Vagina (tissue), 2 donors: ENCODE measurements around the gene PHKB. TPM values are rescaled to one million over a fixed set of nuclear protein-coding genes. Genes with fewer than 3 reads are reported as not detected.

Experiments used
- DNase-seq, 2 donors: peaks; one replicate each; pipeline ENCODE4 v3.0.0-alpha.2; 2017; ENCODE audit errors: extremely low spot score in 2 of 2
- H3K27ac ChIP-seq: fragments of 200-600 bp; sonication (generic); one replicate; pipeline ENCODE4 v1.5.1; 2019
- H3K27me3 ChIP-seq: fragments of 200-600 bp; sonication (generic); one replicate; pipeline ENCODE4 v1.5.1; 2019
- H3K36me3 ChIP-seq, 2 donors: fragments of 200-600 bp; sonication (generic); one replicate each; pipeline ENCODE4 v1.5.1; 2017 to 2019
- H3K4me1 ChIP-seq: fragments of 200-600 bp; sonication (generic); one replicate; pipeline ENCODE4 v1.5.1; 2019
- H3K4me3 ChIP-seq, 2 donors: fragments of 200-600 bp; sonication (generic); 1 replicate in 1 of 2; 2 replicates in 1 of 2; pipeline ENCODE4 v1.5.1; 2016 to 2019
- H3K9me3 ChIP-seq: fragments of 200-600 bp; sonication (generic); one replicate; pipeline ENCODE4 v1.5.1; 2019
- POLR2A ChIP-seq, 2 donors: fragments of 450-650 bp; IDR thresholded peaks; one replicate each; pipeline ENCODE4 v1.6.1; 2017; ENCODE audit warnings: antibody characterized with exemption in 2 of 2, mild to moderate bottlenecking in 2 of 2, moderate library complexity in 2 of 2
- POLR2AphosphoS5 ChIP-seq, 2 donors: sonication (generic); formaldehyde crosslinking; IDR thresholded peaks; one replicate each; pipeline ENCODE4 v1.9.0; 2017; ENCODE audit warnings: antibody characterized with exemption in 2 of 2, mild to moderate bottlenecking in 2 of 2, low read depth in 1 of 2; ENCODE audit not compliant: insufficient read depth in 1 of 2
- intact Hi-C: fragments of 100-400 bp; cut with DNase I; formaldehyde crosslinking; loops from one replicate; pipeline ENCODE4 v1.15.1; 2023
- total RNA-seq: library from RNA; depleted of rRNA; stranded (reverse); fragments of >200 nt; gene quantifications from one replicate; pipeline ENCODE4 v1.2.3, GENCODE V29; 2016
- TF ChIP-seq, protein P1 (sequence below), 3 experiments: fragments of 450-650 bp in 2 of 3; fragments of 200-600 bp in 1 of 3; sonication (generic) in 1 of 3; IDR thresholded peaks; one replicate each; pipeline ENCODE4 v1.5.1; 2017 to 2019; ENCODE audit warnings: antibody characterized with exemption in 3 of 3, mild to moderate bottlenecking in 2 of 3, moderate library complexity in 2 of 3

PHKB gene
- 64.8 TPM for total RNA-seq

GRCh38 chr16:47460711-47461597 lies at the start of gene PHKB, which contains the start of gene ITFG1:
Gene PHKB (plus strand): TSS chr16:47461331. CDS start chr16:47461351, 20 bp downstream.
Gene ITFG1 (minus strand): TSS chr16:47461063. CDS start chr16:47461045, 18 bp downstream.
- peak in 1 of 2 donors; percentile 88 for DNase-seq
- H3K27ac ChIP-seq, result peak within 1 kb of the TSS; percentile 90
- H3K36me3 ChIP-seq, result peaks cover 0 to 13% of the 10 kb centered on the region in 2 donors
- peak within 1 kb of the TSS; percentile 60 to 91 for H3K4me3 ChIP-seq
- H3K9me3 ChIP-seq, result no peaks in the 10 kb centered on the region
- intact Hi-C loops, result no loop called here
- H3K4me1 ChIP-seq, result peaks cover 42% of the 10 kb centered on the region
- TF ChIP-seq, protein P1, sequence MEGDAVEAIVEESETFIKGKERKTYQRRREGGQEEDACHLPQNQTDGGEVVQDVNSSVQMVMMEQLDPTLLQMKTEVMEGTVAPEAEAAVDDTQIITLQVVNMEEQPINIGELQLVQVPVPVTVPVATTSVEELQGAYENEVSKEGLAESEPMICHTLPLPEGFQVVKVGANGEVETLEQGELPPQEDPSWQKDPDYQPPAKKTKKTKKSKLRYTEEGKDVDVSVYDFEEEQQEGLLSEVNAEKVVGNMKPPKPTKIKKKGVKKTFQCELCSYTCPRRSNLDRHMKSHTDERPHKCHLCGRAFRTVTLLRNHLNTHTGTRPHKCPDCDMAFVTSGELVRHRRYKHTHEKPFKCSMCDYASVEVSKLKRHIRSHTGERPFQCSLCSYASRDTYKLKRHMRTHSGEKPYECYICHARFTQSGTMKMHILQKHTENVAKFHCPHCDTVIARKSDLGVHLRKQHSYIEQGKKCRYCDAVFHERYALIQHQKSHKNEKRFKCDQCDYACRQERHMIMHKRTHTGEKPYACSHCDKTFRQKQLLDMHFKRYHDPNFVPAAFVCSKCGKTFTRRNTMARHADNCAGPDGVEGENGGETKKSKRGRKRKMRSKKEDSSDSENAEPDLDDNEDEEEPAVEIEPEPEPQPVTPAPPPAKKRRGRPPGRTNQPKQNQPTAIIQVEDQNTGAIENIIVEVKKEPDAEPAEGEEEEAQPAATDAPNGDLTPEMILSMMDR (IDR thresholded peaks at IDR 0.05), result no peak
- peak; percentile 67 to 73 for TF ChIP-seq POLR2AphosphoS5 (IDR thresholded peaks at IDR 0.05; ENCODE audit: insufficient read depth in 1 of 2, low read depth in 1 of 2)
- H3K27me3 ChIP-seq, result no peaks in the 10 kb centered on the region

DNA sequence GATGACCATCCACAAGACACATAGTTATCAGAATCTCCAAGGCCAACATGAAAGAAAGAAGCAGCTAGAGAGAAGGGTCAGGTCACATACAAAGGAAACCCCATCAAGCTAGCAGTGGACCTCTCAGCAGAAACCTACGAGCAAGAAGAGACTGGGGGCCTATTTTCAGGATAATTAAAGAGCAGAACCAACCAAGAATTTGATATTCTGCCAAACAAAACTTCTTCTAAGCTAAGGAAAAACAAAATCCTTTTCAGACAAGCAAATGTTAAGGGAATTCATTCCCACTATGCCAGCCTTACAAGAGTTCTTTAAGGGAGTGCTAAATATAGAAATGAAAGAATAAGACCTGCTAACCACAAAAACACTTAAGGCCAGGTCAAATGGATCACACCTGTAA lies 48.1 kb upstream of the PHKB start:
- DNase-seq, result no peak
- no peaks in the 10 kb centered on the region for H3K36me3 ChIP-seq
- H3K27ac ChIP-seq, result no peak overlapping the region
- no peaks in the 10 kb centered on the region for H3K9me3 ChIP-seq
- no peak overlapping the region for H3K4me3 ChIP-seq
- no peaks in the 10 kb centered on the region for H3K4me1 ChIP-seq
- H3K27me3 ChIP-seq, result no peaks in the 10 kb centered on the region
- intact Hi-C loops, result no loop called here
- TF ChIP-seq POLR2AphosphoS5 (IDR thresholded peaks at IDR 0.05; ENCODE audit: insufficient read depth in 1 of 2, low read depth in 1 of 2) (no peak), POLR2A (IDR thresholded peaks at IDR 0.05) (no peak)
- TF ChIP-seq, protein P1 (IDR thresholded peaks at IDR 0.05), result no peak

DNA sequence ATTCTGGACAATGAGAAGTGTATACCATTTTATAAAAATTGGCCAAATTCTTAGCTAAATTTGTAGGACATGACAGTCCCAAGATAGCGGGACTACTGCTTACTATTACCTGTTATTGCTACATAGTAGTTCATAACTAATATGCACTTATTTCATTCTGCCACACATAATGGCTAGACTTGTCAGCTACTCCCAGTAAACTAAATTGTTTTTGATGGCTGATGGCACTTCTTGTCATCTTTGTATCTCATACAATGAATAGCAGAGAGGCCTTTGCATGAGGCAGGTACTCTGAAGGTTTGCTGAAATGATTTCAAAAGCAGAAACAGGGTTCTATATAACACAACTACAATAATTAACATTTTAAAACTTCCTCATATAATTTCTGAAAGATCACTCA lies 44.3 kb upstream of the PHKB start:
- TF ChIP-seq POLR2AphosphoS5 (IDR thresholded peaks at IDR 0.05; ENCODE audit: insufficient read depth in 1 of 2, low read depth in 1 of 2) (no peak), POLR2A (IDR thresholded peaks at IDR 0.05) (no peak)
- TF ChIP-seq, protein P1 (IDR thresholded peaks at IDR 0.05), result no peak
- Histone ChIP-seq H3K4me3 (no peak overlapping the region), H3K4me1 (no peaks in the 10 kb centered on the region), H3K27ac (no peak overlapping the region), H3K36me3 (no peaks in the 10 kb centered on the region), H3K9me3 (no peaks in the 10 kb centered on the region), H3K27me3 (no peaks in the 10 kb centered on the region)
- intact Hi-C loops, result no loop called here
- no peak for DNase-seq

DNA sequence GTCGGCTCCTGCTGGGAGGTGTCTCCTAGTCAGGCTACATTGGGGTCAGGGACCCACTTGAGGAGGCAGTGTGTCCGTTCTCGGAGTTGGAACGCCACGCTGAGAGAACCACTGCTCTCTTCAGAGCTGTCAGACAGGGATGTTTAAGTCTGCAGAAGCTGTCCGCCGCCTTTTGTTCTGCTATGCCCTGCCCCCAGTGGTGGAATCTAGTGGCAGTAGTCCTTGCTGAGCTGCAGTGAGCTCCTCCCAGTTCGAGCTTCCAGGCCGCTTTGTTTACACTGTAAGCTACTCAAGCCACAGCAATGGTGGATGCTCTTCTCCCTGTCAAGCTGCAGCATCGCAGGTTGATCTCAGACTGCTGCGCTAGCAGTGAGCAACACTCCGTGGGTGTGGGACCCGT lies 36.3 kb upstream of the PHKB start:
- TF ChIP-seq POLR2AphosphoS5 (IDR thresholded peaks at IDR 0.05; ENCODE audit: insufficient read depth in 1 of 2, low read depth in 1 of 2), result no peak
- no peak for TF ChIP-seq POLR2A (IDR thresholded peaks at IDR 0.05)
- TF ChIP-seq, protein P1 (IDR thresholded peaks at IDR 0.05), result no peak
- Histone ChIP-seq H3K36me3 (peaks cover 0 to 21% of the 10 kb centered on the region in 2 donors), H3K27ac (no peak overlapping the region), H3K9me3 (no peaks in the 10 kb centered on the region), H3K4me1 (no peaks in the 10 kb centered on the region), H3K27me3 (no peaks in the 10 kb centered on the region), H3K4me3 (no peak overlapping the region)
- no peak for DNase-seq
- intact Hi-C loops, result no loop called here

DNA sequence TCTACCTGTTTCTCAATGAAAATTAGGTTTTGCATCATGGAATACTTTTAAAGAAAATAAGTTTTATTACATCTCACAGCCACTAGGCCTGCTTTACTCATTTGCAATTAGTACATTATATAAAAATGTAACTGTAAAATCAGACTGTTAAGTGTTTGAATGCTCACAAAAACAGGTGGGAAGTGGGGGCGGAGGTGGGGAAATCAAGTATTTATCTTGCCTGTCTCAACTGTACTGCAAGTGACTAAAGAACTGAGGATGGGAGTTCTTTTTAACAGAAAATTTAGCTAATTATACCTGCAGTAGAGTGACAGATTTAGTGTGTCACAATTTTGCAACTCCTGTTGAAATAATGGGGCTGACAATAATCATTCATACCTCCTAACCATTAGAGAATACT lies 34.3 kb upstream of the PHKB start:
- H3K27ac ChIP-seq, result no peak overlapping the region
- no peaks in the 10 kb centered on the region for H3K27me3 ChIP-seq
- TF ChIP-seq, protein P1 (IDR thresholded peaks at IDR 0.05), result no peak
- TF ChIP-seq POLR2AphosphoS5 (IDR thresholded peaks at IDR 0.05; ENCODE audit: insufficient read depth in 1 of 2, low read depth in 1 of 2), result no peak
- TF ChIP-seq POLR2A (IDR thresholded peaks at IDR 0.05), result no peak
- intact Hi-C loops, result no loop called here
- H3K36me3 ChIP-seq, result peaks cover 0 to 21% of the 10 kb centered on the region in 2 donors
- no peak overlapping the region for H3K4me3 ChIP-seq
- no peaks in the 10 kb centered on the region for H3K9me3 ChIP-seq
- no peak for DNase-seq
- no peaks in the 10 kb centered on the region for H3K4me1 ChIP-seq
